ENCODE measurements around the gene LRRC7.
"Not testable (repeated sequence)": the region's sequence is repeated elsewhere in the genome, so short reads cannot be mapped to it uniquely, and the experiment has no call there.

LRRC7 gene

GRCh38 chr1:69888016-69888415, 320.3 kb downstream of the LRRC7 start:
- not testable (repeated sequence) for DNase-seq (ENCODE audit: low read depth)

- DNase-seq (ENCODE audit: low read depth), result no peak
Measured at GRCh38 chr1:69888657-69889056, 320.9 kb downstream of the LRRC7 start.

- DNase-seq (ENCODE audit: low read depth), result no peak
Measured at GRCh38 chr1:69898403-69898947, 330.8 kb downstream of the LRRC7 start.

- DNase-seq (ENCODE audit: low read depth), result peak; percentile 96
Measured at GRCh38 chr1:69911301-69911801, 343.6 kb downstream of the LRRC7 start.

DNA sequence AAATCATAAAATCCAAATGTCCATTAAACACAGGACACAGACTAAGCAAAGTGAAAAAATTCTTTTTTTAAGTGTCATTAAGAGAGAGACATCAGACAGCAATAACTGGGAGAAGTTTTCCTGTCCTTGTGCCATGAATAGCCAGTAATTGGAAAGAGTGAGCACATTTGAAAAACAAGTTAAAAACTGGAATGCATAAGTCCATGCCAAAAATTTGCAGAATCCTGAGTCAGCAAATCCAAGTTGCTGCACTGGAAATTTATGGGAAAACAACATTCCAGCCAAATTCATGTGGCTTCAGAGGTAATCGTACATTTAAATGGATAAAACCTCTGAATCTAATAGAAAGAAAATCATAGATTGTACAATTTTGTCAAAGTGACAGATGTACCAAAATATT, 346.3 kb downstream of the LRRC7 start:
- peak; percentile 81 for DNase-seq (ENCODE audit: low read depth)

- peak; percentile 3 for DNase-seq (ENCODE audit: low read depth)
Measured at GRCh38 chr1:69914976-69915765, 347.4 kb downstream of the LRRC7 start.

GRCh38 chr1:69919129-69919921, 351.6 kb downstream of the LRRC7 start:
- no peak for DNase-seq (ENCODE audit: low read depth)

DNA sequence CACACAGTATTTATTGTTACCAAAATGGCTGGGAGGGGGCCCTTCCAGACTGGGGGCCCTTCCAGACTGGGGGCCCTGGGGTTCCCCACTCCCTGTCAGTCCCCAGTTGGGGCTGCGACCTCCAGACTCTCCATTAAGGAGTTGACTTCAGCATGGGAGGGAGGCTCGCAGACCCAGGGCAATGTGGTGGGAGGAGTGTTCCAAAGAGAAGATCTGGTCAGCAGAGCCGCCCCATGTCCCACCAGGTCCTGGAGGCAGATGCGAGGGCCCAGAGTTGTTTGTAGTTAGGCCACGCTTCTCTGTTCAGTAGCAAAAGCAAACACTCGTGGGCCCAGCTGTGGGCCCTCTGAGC, 352.2 kb downstream of the LRRC7 start:
- no peak for DNase-seq (ENCODE audit: low read depth)

GRCh38 chr1:69920426-69920825, 352.7 kb downstream of the LRRC7 start:
- no peak for DNase-seq (ENCODE audit: low read depth)

DNA sequence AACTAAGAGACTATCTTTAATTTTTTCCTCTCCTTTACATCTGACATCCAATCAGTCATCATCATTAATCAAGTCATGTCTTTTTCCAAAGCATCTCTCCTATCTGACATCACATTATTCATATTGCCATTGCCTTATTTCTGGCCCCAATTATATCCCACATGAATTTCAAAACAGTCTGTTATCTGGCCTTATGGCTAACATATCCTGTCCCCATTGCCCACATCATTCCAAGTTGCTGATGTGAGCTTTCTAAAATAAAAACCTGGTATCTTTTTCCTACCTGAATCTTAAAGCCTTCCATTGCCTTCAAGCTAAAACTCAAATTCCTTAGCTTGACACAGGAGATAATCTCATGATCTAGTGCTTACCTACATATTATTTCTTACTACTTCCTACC, 353.8 kb downstream of the LRRC7 start:
- DNase-seq (ENCODE audit: low read depth), result peak; percentile 63

DNA sequence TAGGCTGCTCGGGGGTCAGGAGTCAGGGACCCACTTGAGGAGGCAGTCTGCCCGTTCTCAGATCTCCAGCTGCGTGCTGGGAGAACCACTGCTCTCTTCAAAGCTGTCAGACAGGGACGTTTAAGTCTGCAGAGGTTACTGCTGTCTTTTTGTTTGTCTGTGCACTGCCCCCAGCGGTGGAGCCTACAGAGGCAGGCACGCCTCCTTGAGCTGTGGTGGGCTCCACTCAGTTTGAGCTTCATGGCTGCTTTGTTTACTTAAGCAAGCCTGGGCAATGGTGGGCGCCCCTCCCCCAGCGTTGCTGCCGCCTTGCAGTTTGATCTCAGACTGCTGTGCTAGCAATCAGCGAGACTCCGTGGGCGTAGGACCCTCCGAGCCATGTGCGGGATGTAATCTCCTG, 360.5 kb downstream of the LRRC7 start:
- not testable (repeated sequence) for DNase-seq (ENCODE audit: low read depth)

DNA sequence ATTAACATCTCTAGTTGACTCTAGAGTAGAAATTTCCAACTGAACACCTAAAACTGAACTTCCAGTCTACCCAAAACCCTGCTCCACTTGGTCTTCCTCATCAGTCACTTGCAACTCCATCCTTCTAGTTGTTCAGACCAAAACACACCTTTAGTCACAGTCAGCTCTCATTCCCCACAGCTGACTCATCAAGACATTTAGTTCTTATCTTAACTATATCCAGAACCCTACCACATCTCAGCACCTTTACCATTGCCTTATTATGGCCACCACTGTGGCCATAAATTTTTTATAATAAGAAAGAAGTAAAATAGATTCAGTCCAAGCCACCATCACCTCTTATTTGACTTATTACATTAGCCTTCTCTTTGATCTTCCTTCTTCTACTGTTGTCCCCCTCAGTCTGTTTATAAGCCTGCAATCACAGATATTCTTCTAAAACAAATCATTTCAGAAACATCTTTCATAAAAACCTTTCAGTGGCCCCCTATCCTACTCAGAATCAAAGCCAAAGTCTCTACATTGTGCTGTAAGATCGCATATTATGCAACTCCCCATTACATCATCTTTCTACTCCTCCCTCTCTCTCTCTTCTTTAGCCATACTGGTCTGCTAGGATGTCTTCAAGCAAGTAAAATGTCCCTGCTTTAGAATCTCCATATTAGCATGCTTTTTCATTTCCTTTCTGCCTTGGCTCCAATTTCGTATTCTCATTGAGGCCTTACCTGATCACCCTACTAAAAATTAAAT, 361.8 kb downstream of the LRRC7 start:
- DNase-seq (ENCODE audit: low read depth), result peak; percentile 67

GRCh38 chr1:69930396-69930795, 362.7 kb downstream of the LRRC7 start:
- peak; percentile 43 for DNase-seq (ENCODE audit: low read depth)

- DNase-seq (ENCODE audit: low read depth), result no peak
Measured at GRCh38 chr1:69932760-69933159, 365.0 kb downstream of the LRRC7 start.

GRCh38 chr1:69940231-69940630, 372.5 kb downstream of the LRRC7 start:
- DNase-seq (ENCODE audit: low read depth), result no peak

GRCh38 chr1:69940816-69941215, 373.1 kb downstream of the LRRC7 start:
- no peak for DNase-seq (ENCODE audit: low read depth)

DNA sequence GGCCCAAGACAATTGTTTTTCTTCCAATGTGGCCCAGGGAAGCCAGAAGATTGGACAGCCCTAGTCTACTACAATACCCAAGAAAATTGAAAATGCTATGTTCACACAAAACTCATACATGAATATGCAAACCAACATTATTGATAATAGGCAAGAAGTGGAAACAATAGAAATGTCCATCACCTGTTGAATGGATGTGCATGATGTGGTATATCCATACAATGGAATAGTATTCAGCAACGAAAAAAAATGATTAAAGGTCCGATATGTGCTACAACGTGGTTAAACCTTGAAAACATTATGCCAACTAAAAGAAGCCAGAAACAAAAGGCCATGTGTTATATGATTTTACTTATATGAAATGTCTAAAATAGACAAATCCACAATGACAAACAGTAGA, 375.3 kb downstream of the LRRC7 start:
- no peak for DNase-seq (ENCODE audit: low read depth)

GRCh38 chr1:69946935-69947334, 379.2 kb downstream of the LRRC7 start:
- DNase-seq (ENCODE audit: low read depth), result no peak

DNA sequence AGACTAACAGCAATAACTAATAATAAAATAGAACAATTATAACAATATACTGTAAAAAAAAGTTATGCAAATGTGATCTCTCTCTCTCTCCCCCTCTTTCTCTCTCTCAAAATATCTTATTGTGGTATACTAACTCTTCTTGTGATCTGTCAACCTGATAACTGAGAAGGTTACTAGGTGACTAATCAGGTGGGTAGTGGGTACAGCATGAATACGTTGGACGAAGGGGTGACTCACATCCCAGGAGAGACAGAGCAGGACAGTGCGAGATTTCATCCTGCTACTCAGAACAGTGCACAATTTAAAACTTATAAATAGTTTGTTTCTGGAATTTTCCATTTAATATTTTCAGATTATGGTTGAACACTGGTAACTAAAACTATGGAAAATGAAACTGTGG, 380.1 kb downstream of the LRRC7 start:
- DNase-seq (ENCODE audit: low read depth), result peak; percentile 58

DNA sequence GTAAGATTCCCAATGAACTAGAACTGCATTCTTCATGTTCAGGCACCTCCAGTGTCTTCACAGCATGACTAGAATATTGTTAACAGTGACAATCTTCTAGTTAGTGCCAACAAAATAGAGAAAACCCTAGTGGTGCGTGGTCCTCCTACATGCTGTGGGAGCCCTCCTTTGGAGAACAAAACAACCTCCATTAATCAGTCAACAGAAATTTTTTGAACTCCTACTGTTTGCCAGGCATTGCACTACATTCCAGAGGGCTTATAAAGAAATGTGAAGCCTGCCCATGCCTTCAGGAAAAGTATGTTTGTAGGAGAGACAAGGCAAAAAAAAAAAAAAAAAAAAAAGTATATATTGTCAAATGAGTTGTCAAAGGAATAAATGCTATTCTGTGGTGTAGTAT, 385.0 kb downstream of the LRRC7 start:
- peak; percentile 51 for DNase-seq (ENCODE audit: low read depth)

GRCh38 chr1:69962452-69962851, 394.7 kb downstream of the LRRC7 start:
- not testable (repeated sequence) for DNase-seq (ENCODE audit: low read depth)

DNA sequence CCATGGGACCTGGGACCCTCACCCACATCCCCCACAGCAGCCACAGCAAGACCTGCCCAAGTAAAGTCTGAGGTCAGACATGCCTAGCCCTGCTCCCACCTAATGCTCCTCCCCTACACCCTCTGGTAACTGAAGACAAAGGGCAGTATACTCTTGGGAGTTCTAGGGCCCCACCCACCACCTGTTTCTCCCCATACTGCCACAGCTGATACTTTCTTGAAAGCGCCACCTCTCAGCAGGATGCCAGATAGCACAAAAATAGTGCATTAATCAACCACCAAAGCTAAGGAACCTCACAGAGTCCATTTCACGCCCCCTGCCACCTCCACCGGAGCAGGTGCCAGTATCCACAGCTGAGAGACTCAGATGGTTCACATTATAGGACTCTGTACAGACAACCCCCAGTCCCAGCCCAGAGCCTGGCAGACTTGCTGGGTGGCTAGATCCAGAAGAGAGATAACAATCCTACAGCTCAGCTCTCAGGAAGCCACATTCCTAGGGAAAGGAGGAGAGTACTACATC, 399.6 kb downstream of the LRRC7 start:
- no peak for DNase-seq (ENCODE audit: low read depth)

Measured in amniotic epithelial cell (primary cell).